T-cell (primary cell): Measurements from ENCODE around the gene ZDHHC6. TPM values are rescaled to one million over a fixed set of nuclear protein-coding genes. Genes with fewer than 3 reads are reported as not detected.
A peak's percentile ranks its signal among the peaks of the same experiment; 100 is the strongest.

Experiments
- ATAC-seq, 4 experiments: fragments of 200-7000 bp in 3 of 4; fragments of 150-1000 bp in 1 of 4; cut with Tn5 transposase; replicated peaks in 1 of 4; 1 replicate in 3 of 4; 2 replicates in 1 of 4; pipeline ENCODE4 v1.10.0; 2021; ENCODE audit warnings: moderate library complexity in 3 of 4, mild to moderate bottlenecking in 2 of 4, moderate number of reproducible peaks in 1 of 4
- CTCF ChIA-PET, 2 donors: fragments of 300-600 bp; sonication (Branson Sonifier 250); formaldehyde crosslinking; loops; one replicate each; lab custom pipeline; 2022; ENCODE audit warnings: antibody characterized with exemption in 2 of 2; lab: Charles Lee
- POLR2A ChIA-PET, 2 donors: fragments of 300-600 bp; sonication (Branson Sonifier 250); formaldehyde crosslinking; loops; one replicate each; lab custom pipeline; 2022; ENCODE audit warnings: antibody characterized with exemption in 2 of 2; lab: Charles Lee
- DNase-seq, 35 experiments: peaks; one replicate each; pipeline versions ENCODE4 v3.0.0 to v3.0.0-alpha.2; 2013 to 2023
- H3K27ac ChIP-seq: one replicate; pipeline ENCODE4 v1.5.1; 2013; ENCODE audit warnings: low read length
- H3K27me3 ChIP-seq, 2 experiments: replicated peaks in 1 of 2; 1 replicate in 1 of 2; 2 replicates in 1 of 2; pipeline versions ENCODE4 v1.6.1 to v1.7.0; 2013; ENCODE audit warnings: low read length in 1 of 2, mixed read lengths in 1 of 2; ENCODE audit not compliant: control insufficient read depth in 2 of 2, insufficient read depth in 2 of 2; ENCODE audit errors: extremely low read depth in 1 of 2
- H3K36me3 ChIP-seq, 2 donors: 1 replicate in 1 of 2; 2 replicates in 1 of 2; pipeline versions ENCODE4 v1.6.1 to v1.7.0; 2013; ENCODE audit warnings: low read length in 1 of 2; ENCODE audit not compliant: control insufficient read depth in 2 of 2, insufficient read depth in 1 of 2; ENCODE audit errors: extremely low read depth in 1 of 2
- H3K4me1 ChIP-seq, 2 experiments: 1 replicate in 1 of 2; 2 replicates in 1 of 2; pipeline versions ENCODE4 v1.6.1 to v1.7.0; 2013; ENCODE audit warnings: low read length in 2 of 2, mixed read lengths in 1 of 2; ENCODE audit not compliant: insufficient read depth in 2 of 2, control insufficient read depth in 1 of 2; ENCODE audit errors: extremely low read depth in 1 of 2
- H3K4me3 ChIP-seq, 2 donors: 1 replicate in 1 of 2; 2 replicates in 1 of 2; pipeline versions ENCODE4 v1.5.1 to v1.7.0; 2013; ENCODE audit warnings: mild to moderate bottlenecking in 2 of 2, low read length in 1 of 2, moderate library complexity in 1 of 2; ENCODE audit not compliant: control insufficient read depth in 1 of 2; ENCODE audit errors: extremely low read depth in 1 of 2
- H3K9me3 ChIP-seq: 2 replicates; pipeline ENCODE4 v1.7.0; 2013
- H3K27ac Mint-ChIP-seq, 2 donors: one replicate each; pipeline ENCODE4 v1.8.0; 2020 to 2021; ENCODE audit warnings: mild to moderate bottlenecking in 2 of 2, mixed read lengths in 2 of 2
- H3K27me3 Mint-ChIP-seq, 2 donors: one replicate each; pipeline ENCODE4 v1.8.0; 2021 to 2022; ENCODE audit warnings: mixed read lengths in 2 of 2
- H3K36me3 Mint-ChIP-seq: one replicate; pipeline ENCODE4 v1.8.0; 2021; ENCODE audit warnings: mixed read lengths
- H3K4me1 Mint-ChIP-seq, 3 donors: one replicate each; pipeline ENCODE4 v1.8.0; 2020 to 2022; ENCODE audit warnings: mixed read lengths in 3 of 3, mild to moderate bottlenecking in 1 of 3
- H3K4me3 Mint-ChIP-seq, 3 donors: one replicate each; pipeline ENCODE4 v1.8.0; 2020 to 2022; ENCODE audit warnings: mild to moderate bottlenecking in 3 of 3, mixed read lengths in 3 of 3, moderate library complexity in 3 of 3
- H3K9me3 Mint-ChIP-seq, 3 donors: one replicate each; pipeline ENCODE4 v1.8.0; 2020 to 2022; ENCODE audit warnings: mixed read lengths in 3 of 3
- WGBS: methylation state at CpG from one replicate; pipeline ENCODE4 v1.1.5; 2013; ENCODE audit warnings: missing lambda C conversion rate; ENCODE audit not compliant: insufficient coverage; 5-methylcytosine and 5-hydroxymethylcytosine counted together
- total RNA-seq, 35 experiments: library from RNA in 6 of 35; stranded (reverse) in 6 of 35; fragments of 120-200 nt in 1 of 35; gene quantifications; one replicate each; pipeline versions ENCODE4 v1.2.1 to v1.2.4 and lab custom pipeline; 2013 to 2026

The ZDHHC6 gene
- total RNA-seq, 5 donors from 2014 or later (not counting 1 experiment from before 2014, with no cell fraction given), result 39.4 to 51.4 (median 45.9) TPM

- Histone ChIP-seq H3K4me1 (no peaks in the 10 kb centered on the region), H3K4me3 (no peak overlapping the region), H3K36me3 (peaks cover under 1 to 90% of the 10 kb centered on the region in 2 donors), H3K27me3 (no peaks in the 10 kb centered on the region), H3K27ac (no peak overlapping the region), H3K9me3 (no peaks in the 10 kb centered on the region)
- H3K4me1 Mint-ChIP-seq, result peaks cover 0 to 5% (median 0%) of the 10 kb centered on the region in 3 donors
- POLR2A ChIA-PET, result interaction anchor here in 1 of 2 donors (0.8 kb wide), 1 partner anchor 16 kb away, joined by 9 read pairs; no protein-coding TSS in a partner anchor
- H3K27me3 Mint-ChIP-seq, result no peaks in the 10 kb centered on the region
- no CpG with 5 or more reads among the region's 2 CpGs for WGBS
- H3K4me3 Mint-ChIP-seq, result no peak overlapping the region
- ATAC-seq (no peak), DNase-seq (no peak)
- H3K36me3 Mint-ChIP-seq, result peaks cover 56% of the 10 kb centered on the region
- CTCF ChIA-PET, result interaction anchor here in 1 of 2 donors (1.2 to 1.8 kb wide), 3 partner anchors 9 to 48 kb away, joined by 3 to 5 read pairs (median 5); no protein-coding TSS in a partner anchor
- H3K9me3 Mint-ChIP-seq, result no peaks in the 10 kb centered on the region
- peak overlapping the region in 1 of 2 donors; percentile 12 for H3K27ac Mint-ChIP-seq
Measured at GRCh38 chr10:112424651-112425050, 22.1 kb downstream of the ZDHHC6 start.

GRCh38 chr10:112421731-112422130, 25.0 kb downstream of the ZDHHC6 start:
- Histone ChIP-seq H3K27ac (no peak overlapping the region), H3K4me3 (no peak overlapping the region), H3K9me3 (no peaks in the 10 kb centered on the region), H3K36me3 (peaks cover 7 to 82% of the 10 kb centered on the region in 2 donors), H3K4me1 (no peaks in the 10 kb centered on the region), H3K27me3 (no peaks in the 10 kb centered on the region)
- CTCF ChIA-PET, result no interaction called here
- Mint-ChIP-seq H3K27me3 (no peaks in the 10 kb centered on the region), H3K9me3 (no peaks in the 10 kb centered on the region), H3K27ac (no peak overlapping the region), H3K4me3 (no peak overlapping the region), H3K4me1 (no peaks in the 10 kb centered on the region), H3K36me3 (peaks cover 51% of the 10 kb centered on the region)
- POLR2A ChIA-PET, result interaction anchor here in 1 of 2 donors (0.7 kb wide), 1 partner anchor 22 kb away, joined by 3 read pairs; no protein-coding TSS in a partner anchor
- no peak for ATAC-seq
- no peak for DNase-seq
- whole genome bisulfite sequencing, result 100% methylated on average over 3 of the region's 3 CpGs

- Histone ChIP-seq H3K4me1 (no peaks in the 10 kb centered on the region), H3K27me3 (no peaks in the 10 kb centered on the region), H3K27ac (no peak overlapping the region), H3K9me3 (no peaks in the 10 kb centered on the region), H3K4me3 (no peak overlapping the region), H3K36me3 (peaks cover 4 to 83% of the 10 kb centered on the region in 2 donors)
- Mint-ChIP-seq H3K9me3 (no peaks in the 10 kb centered on the region), H3K27ac (no peak overlapping the region), H3K4me3 (no peak overlapping the region), H3K27me3 (no peaks in the 10 kb centered on the region), H3K4me1 (no peaks in the 10 kb centered on the region), H3K36me3 (peaks cover 69% of the 10 kb centered on the region)
- DNase-seq (no peak), ATAC-seq (no peak)
- ChIA-PET CTCF (no interaction called here), POLR2A (no interaction called here)
- WGBS, result 100% methylated on average over 2 of the region's 2 CpGs
Measured at GRCh38 chr10:112412696-112413095, 34.0 kb downstream of the ZDHHC6 start.

GRCh38 chr10:112409755-112410154, 37.0 kb downstream of the ZDHHC6 start:
- CTCF ChIA-PET, result interaction anchor here in 1 of 2 donors (1.4 kb wide), 1 partner anchor 63 kb away, joined by 4 read pairs; no protein-coding TSS in a partner anchor
- H3K4me1 Mint-ChIP-seq, result no peaks in the 10 kb centered on the region
- WGBS, result no CpG with 5 or more reads among the region's 4 CpGs
- H3K4me3 Mint-ChIP-seq, result no peak overlapping the region
- H3K27ac ChIP-seq, result no peak overlapping the region
- no peaks in the 10 kb centered on the region for H3K9me3 Mint-ChIP-seq
- DNase-seq (no peak), ATAC-seq (no peak)
- no peaks in the 10 kb centered on the region for H3K9me3 ChIP-seq
- no peaks in the 10 kb centered on the region for H3K4me1 ChIP-seq
- peaks cover 0 to 88% of the 10 kb centered on the region in 2 donors for H3K36me3 ChIP-seq
- peaks cover 73% of the 10 kb centered on the region for H3K36me3 Mint-ChIP-seq
- no peaks in the 10 kb centered on the region for H3K27me3 Mint-ChIP-seq
- POLR2A ChIA-PET, result no interaction called here
- H3K27ac Mint-ChIP-seq, result no peak overlapping the region
- H3K27me3 ChIP-seq, result no peaks in the 10 kb centered on the region
- H3K4me3 ChIP-seq, result no peak overlapping the region

GRCh38 chr10:112409299-112409698, 37.4 kb downstream of the ZDHHC6 start:
- DNase-seq (no peak), ATAC-seq (no peak)
- ChIA-PET POLR2A (no interaction called here), CTCF (interaction anchor here in 1 of 2 donors (1.4 kb wide), 1 partner anchor 63 kb away, joined by 4 read pairs; no protein-coding TSS in a partner anchor)
- Mint-ChIP-seq H3K4me1 (no peaks in the 10 kb centered on the region), H3K36me3 (peaks cover 73% of the 10 kb centered on the region), H3K27ac (no peak overlapping the region), H3K27me3 (no peaks in the 10 kb centered on the region), H3K4me3 (no peak overlapping the region), H3K9me3 (no peaks in the 10 kb centered on the region)
- H3K36me3 ChIP-seq, result peaks cover 0 to 89% of the 10 kb centered on the region in 2 donors
- no peaks in the 10 kb centered on the region for H3K27me3 ChIP-seq
- H3K9me3 ChIP-seq, result no peaks in the 10 kb centered on the region
- H3K4me3 ChIP-seq, result no peak overlapping the region
- WGBS, result 100% methylated on average over 2 of the region's 2 CpGs
- no peaks in the 10 kb centered on the region for H3K4me1 ChIP-seq
- H3K27ac ChIP-seq, result no peak overlapping the region

GRCh38 chr10:112407696-112408095, 39.0 kb downstream of the ZDHHC6 start:
- WGBS, result 100% methylated on average over 1 of the region's 1 CpG
- no peak for ATAC-seq
- ChIA-PET CTCF (interaction anchor here (0.6 to 1.4 kb wide), 2 partner anchors 34 kb away, joined by 4 to 5 read pairs; partner anchors contain the start of gene ACSL5 (in 2 of the 2)), POLR2A (no interaction called here)
- no peaks in the 10 kb centered on the region for H3K4me1 Mint-ChIP-seq
- H3K36me3 ChIP-seq, result peaks cover 0 to 91% of the 10 kb centered on the region in 2 donors
- H3K4me1 ChIP-seq, result no peaks in the 10 kb centered on the region
- H3K9me3 Mint-ChIP-seq, result no peaks in the 10 kb centered on the region
- H3K36me3 Mint-ChIP-seq, result peaks cover 75% of the 10 kb centered on the region
- no peaks in the 10 kb centered on the region for H3K9me3 ChIP-seq
- peak overlapping the region; percentile 31 to 40 for H3K27ac Mint-ChIP-seq
- no peaks in the 10 kb centered on the region for H3K27me3 Mint-ChIP-seq
- no peak overlapping the region for H3K4me3 ChIP-seq
- H3K27ac ChIP-seq, result no peak overlapping the region
- H3K4me3 Mint-ChIP-seq, result no peak overlapping the region
- DNase-seq, result no peak
- H3K27me3 ChIP-seq, result no peaks in the 10 kb centered on the region
